Measurements from ENCODE around the gene HSPA1L.
"Not testable (repeated sequence)": the region's sequence is repeated elsewhere in the genome, so short reads cannot be mapped to it uniquely, and the experiment has no call there.

The HSPA1L gene

GRCh38 chr6:31815025-31815838, at the start of gene HSPA1L, which contains the start of gene HSPA1A:
Gene HSPA1L (minus strand): TSS chr6:31815283. CDS start chr6:31811972, 3,311 bp downstream.
Gene HSPA1A (plus strand): TSS chr6:31815543. CDS start chr6:31815757, 214 bp downstream.
- FAIRE-seq, result no peak
- no peak for DNase-seq (ENCODE audit: insufficient read length, low spot score)

- DNase-seq (ENCODE audit: insufficient read length, low spot score) (no peak), FAIRE-seq (no peak)
Observed at GRCh38 chr6:31864818-31865204, 49.7 kb upstream of the HSPA1L start.

- not testable (repeated sequence) for FAIRE-seq; DNase-seq (ENCODE audit: insufficient read length, low spot score)
Observed at GRCh38 chr6:31864123-31864562, 49.1 kb upstream of the HSPA1L start.

- FAIRE-seq, result peak; percentile 88
- DNase-seq (ENCODE audit: insufficient read length, low spot score), result peak; percentile 100
Observed at GRCh38 chr6:31862344-31863235, 47.5 kb upstream of the HSPA1L start, which contains the start of gene NEU1. Gene NEU1 (minus strand): TSS chr6:31862821. CDS start chr6:31862776, 45 bp downstream.

GRCh38 chr6:31861919-31862343, 46.8 kb upstream of the HSPA1L start:
- no peak for DNase-seq (ENCODE audit: insufficient read length, low spot score)
- no peak for FAIRE-seq

GRCh38 chr6:31861150-31861549, 46.1 kb upstream of the HSPA1L start:
- DNase-seq (ENCODE audit: insufficient read length, low spot score) (no peak), FAIRE-seq (no peak)

- DNase-seq (ENCODE audit: insufficient read length, low spot score) (no peak), FAIRE-seq (no peak)
Observed at GRCh38 chr6:31860349-31860748, 45.3 kb upstream of the HSPA1L start.

GRCh38 chr6:31859923-31860322, 44.8 kb upstream of the HSPA1L start:
- no peak for FAIRE-seq
- no peak for DNase-seq (ENCODE audit: insufficient read length, low spot score)

- FAIRE-seq (no peak), DNase-seq (ENCODE audit: insufficient read length, low spot score) (no peak)
Observed at GRCh38 chr6:31858707-31859106, 43.6 kb upstream of the HSPA1L start.

- not testable (repeated sequence) for DNase-seq (ENCODE audit: insufficient read length, low spot score); FAIRE-seq
Observed at GRCh38 chr6:31857774-31858173, 42.7 kb upstream of the HSPA1L start.

GRCh38 chr6:31851980-31852718, 37.1 kb upstream of the HSPA1L start:
- not testable (repeated sequence) for FAIRE-seq; DNase-seq (ENCODE audit: insufficient read length, low spot score)

- DNase-seq (ENCODE audit: insufficient read length, low spot score), result no peak
- no peak for FAIRE-seq
Observed at GRCh38 chr6:31851485-31851832, 36.4 kb upstream of the HSPA1L start.

GRCh38 chr6:31850765-31851484, 35.8 kb upstream of the HSPA1L start:
- DNase-seq (ENCODE audit: insufficient read length, low spot score), result no peak
- FAIRE-seq, result no peak

- FAIRE-seq, result no peak
- no peak for DNase-seq (ENCODE audit: insufficient read length, low spot score)
Observed at GRCh38 chr6:31847276-31847978, 32.3 kb upstream of the HSPA1L start.

GRCh38 chr6:31844507-31844906, 29.4 kb upstream of the HSPA1L start:
- FAIRE-seq (no peak), DNase-seq (ENCODE audit: insufficient read length, low spot score) (no peak)

GRCh38 chr6:31842053-31842452, 27.0 kb upstream of the HSPA1L start:
- no peak for FAIRE-seq
- DNase-seq (ENCODE audit: insufficient read length, low spot score), result no peak

- not testable (repeated sequence) for DNase-seq (ENCODE audit: insufficient read length, low spot score); FAIRE-seq
Observed at GRCh38 chr6:31839779-31840126, 24.7 kb upstream of the HSPA1L start.

- no peak for DNase-seq (ENCODE audit: insufficient read length, low spot score)
- no peak for FAIRE-seq
Observed at GRCh38 chr6:31838968-31839367, 23.9 kb upstream of the HSPA1L start.

- not testable (repeated sequence) for FAIRE-seq; DNase-seq (ENCODE audit: insufficient read length, low spot score)
Observed at GRCh38 chr6:31838114-31838553, 23.1 kb upstream of the HSPA1L start.
